Thoracic aorta (tissue), 2 donors: Measurements from ENCODE around the gene RRAD. TPM values are rescaled to one million over a fixed set of nuclear protein-coding genes. Genes with fewer than 3 reads are reported as not detected.
A peak's percentile ranks its signal among the peaks of the same experiment; 100 is the strongest.

Source experiments
- ATAC-seq: fragments of 150-250 bp; one replicate; pipeline ENCODE4 v1.8.0; 2017; ENCODE audit warnings: low read depth; ENCODE audit not compliant: insufficient number of reproducible peaks, low FRiP score
- DNase-seq: peaks from one replicate; pipeline ENCODE4 v3.0.0-alpha.2; 2020; ENCODE audit warnings: low spot score
- H3K27ac ChIP-seq, 2 donors: fragments of 200-600 bp; sonication (generic); 1 replicate in 1 of 2; 2 replicates in 1 of 2; pipeline ENCODE4 v1.5.1; 2016; ENCODE audit warnings: mild to moderate bottlenecking in 2 of 2, moderate library complexity in 2 of 2
- H3K27me3 ChIP-seq: fragments of 200-600 bp; sonication (generic); replicated peaks from 2 replicates; pipeline ENCODE4 v1.6.0; 2016; ENCODE audit warnings: mild to moderate bottlenecking; ENCODE audit not compliant: insufficient read depth
- H3K36me3 ChIP-seq: fragments of 200-600 bp; sonication (generic); one replicate; pipeline ENCODE4 v1.5.1; 2016
- H3K4me1 ChIP-seq, 2 donors: fragments of 200-600 bp; sonication (generic); 1 replicate in 1 of 2; 2 replicates in 1 of 2; pipeline versions ENCODE4 v1.5.1 to v1.6.0; 2016; ENCODE audit warnings: low read depth in 2 of 2, mild to moderate bottlenecking in 1 of 2; ENCODE audit not compliant: control insufficient read depth in 1 of 2
- H3K4me3 ChIP-seq: fragments of 200-600 bp; sonication (generic); 2 replicates; pipeline ENCODE4 v1.5.1; 2016; ENCODE audit warnings: mild to moderate bottlenecking
- H3K9me3 ChIP-seq: fragments of 200-600 bp; sonication (generic); 2 replicates; pipeline ENCODE4 v1.5.1; 2016
- total RNA-seq, 2 donors: library from RNA; depleted of rRNA; stranded (reverse); fragments of >200 nt; gene quantifications; one replicate each; pipeline versions ENCODE4 v1.1.0 to v1.2.3, GENCODE V29; 2016
- TF ChIP-seq, protein P1 (sequence below): fragments of 200-600 bp; sonication (generic); IDR thresholded peaks from one replicate; pipeline ENCODE4 v1.5.1; 2019; ENCODE audit warnings: antibody characterized with exemption

RRAD gene
- total RNA-seq, 2 donors from 2014 or later, result 43.2 to 88.3 TPM

DNA sequence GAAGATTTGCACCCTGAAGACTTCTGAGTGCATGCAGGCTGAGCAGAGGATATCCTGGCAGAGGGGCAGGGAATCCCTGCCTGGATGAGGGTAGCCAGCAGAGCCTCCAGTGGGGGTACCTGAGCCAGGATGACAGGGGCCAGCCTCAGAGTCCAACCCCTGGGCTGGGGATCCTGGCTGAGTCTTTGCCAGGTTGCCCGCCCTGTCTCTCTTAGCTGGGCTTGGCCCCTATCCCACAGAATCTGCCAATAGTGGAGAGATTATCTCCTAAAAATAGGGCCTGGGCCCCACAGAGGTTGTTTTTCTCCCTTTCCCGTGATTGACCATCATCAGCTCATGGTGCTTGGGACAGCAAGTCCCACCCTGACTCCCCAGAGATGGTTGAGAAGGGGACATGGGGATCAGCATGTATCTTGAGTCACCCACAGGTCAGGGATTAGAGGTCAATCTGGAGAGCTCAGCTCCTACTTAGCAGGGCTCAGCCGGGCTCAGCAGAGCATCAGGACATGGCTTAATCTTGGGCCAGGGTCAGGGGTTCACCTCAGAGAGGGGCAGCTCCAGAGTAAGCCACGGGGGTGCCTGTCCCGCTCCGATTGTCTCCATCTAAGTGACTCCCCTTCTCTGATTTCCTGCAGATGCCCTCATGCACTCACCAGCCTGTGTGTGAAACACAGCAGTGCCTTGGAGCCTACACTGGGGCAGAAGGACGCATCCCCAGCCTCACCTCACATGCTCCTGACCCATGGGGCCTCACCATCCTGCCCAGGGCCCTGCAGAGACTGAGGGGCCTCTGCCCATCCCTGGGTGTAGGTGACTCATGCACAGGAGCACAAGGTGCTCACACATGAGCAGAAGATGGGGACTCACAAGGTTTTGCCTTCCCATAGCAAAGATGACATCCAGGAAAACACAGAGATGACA lies 18.2 kb downstream of the RRAD start:
- TF ChIP-seq, protein P1, sequence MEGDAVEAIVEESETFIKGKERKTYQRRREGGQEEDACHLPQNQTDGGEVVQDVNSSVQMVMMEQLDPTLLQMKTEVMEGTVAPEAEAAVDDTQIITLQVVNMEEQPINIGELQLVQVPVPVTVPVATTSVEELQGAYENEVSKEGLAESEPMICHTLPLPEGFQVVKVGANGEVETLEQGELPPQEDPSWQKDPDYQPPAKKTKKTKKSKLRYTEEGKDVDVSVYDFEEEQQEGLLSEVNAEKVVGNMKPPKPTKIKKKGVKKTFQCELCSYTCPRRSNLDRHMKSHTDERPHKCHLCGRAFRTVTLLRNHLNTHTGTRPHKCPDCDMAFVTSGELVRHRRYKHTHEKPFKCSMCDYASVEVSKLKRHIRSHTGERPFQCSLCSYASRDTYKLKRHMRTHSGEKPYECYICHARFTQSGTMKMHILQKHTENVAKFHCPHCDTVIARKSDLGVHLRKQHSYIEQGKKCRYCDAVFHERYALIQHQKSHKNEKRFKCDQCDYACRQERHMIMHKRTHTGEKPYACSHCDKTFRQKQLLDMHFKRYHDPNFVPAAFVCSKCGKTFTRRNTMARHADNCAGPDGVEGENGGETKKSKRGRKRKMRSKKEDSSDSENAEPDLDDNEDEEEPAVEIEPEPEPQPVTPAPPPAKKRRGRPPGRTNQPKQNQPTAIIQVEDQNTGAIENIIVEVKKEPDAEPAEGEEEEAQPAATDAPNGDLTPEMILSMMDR, result no peak
- Histone ChIP-seq H3K4me3 (no peak overlapping the region), H3K4me1 (peaks cover 30 to 54% of the 10 kb centered on the region in 2 donors), H3K36me3 (no peaks in the 10 kb centered on the region), H3K27ac (no peak overlapping the region), H3K27me3 (no peaks in the 10 kb centered on the region), H3K9me3 (no peaks in the 10 kb centered on the region)
- no peak for ATAC-seq
- DNase-seq, result no peak

- Histone ChIP-seq H3K9me3 (no peaks in the 10 kb centered on the region), H3K4me3 (no peak overlapping the region), H3K4me1 (peaks cover 40 to 62% of the 10 kb centered on the region in 2 donors), H3K36me3 (no peaks in the 10 kb centered on the region), H3K27me3 (no peaks in the 10 kb centered on the region), H3K27ac (peak overlapping the region; percentile 93 to 97)
- ATAC-seq (no peak), DNase-seq (no peak)
- TF ChIP-seq, protein P1, result no peak
Measured at GRCh38 chr16:66905633-66906539, 19.4 kb downstream of the RRAD start.

DNA sequence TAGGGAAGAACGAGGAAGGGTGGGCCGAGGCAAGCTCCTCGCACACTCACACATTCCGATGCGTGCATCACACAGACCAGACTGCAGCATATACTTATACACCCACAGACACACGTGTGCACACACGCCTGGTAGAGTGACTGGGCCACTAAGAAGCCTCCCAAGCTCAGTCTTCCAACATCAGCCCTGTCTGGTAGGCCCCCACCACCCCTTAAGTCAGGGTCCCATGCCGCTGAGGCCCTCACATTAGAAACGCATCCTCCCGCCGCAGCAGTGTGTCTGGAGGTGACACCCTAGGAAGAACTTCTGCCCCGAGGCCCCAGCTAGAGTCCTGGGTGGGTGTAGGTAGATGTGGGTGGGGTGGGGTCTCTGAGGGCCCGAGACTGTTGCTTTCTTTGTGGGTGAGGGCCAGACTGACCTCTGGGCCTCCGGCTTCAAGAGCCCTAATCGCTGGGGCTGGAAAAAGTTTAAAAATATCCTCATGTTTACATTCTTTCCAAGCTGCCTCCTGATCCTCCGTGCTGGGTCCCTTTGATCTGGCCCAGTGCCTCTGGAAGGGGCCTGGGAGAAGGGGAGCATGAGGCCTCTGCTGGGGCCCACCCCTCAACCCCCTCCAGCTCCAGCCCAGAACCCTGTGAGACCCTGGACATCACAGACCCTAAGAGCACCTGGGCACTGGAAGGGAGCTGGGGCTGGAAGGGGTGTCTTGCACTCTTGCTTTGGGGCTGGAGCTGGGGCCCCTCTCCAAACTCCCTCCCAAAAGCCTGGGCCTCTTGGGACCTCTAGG lies 20.3 kb downstream of the RRAD start:
- Histone ChIP-seq H3K36me3 (no peaks in the 10 kb centered on the region), H3K4me3 (peak overlapping the region; percentile 41), H3K4me1 (peaks cover 48 to 70% of the 10 kb centered on the region in 2 donors), H3K27me3 (no peaks in the 10 kb centered on the region), H3K27ac (peak overlapping the region; percentile 93 to 97), H3K9me3 (no peaks in the 10 kb centered on the region)
- DNase-seq (no peak), ATAC-seq (no peak)
- TF ChIP-seq, protein P1, result no peak

GRCh38 chr16:66904428-66904845 lies 20.9 kb downstream of the RRAD start:
- Histone ChIP-seq H3K27me3 (no peaks in the 10 kb centered on the region), H3K36me3 (no peaks in the 10 kb centered on the region), H3K27ac (peak overlapping the region; percentile 93 to 97), H3K4me1 (peaks cover 54 to 76% of the 10 kb centered on the region in 2 donors), H3K9me3 (no peaks in the 10 kb centered on the region), H3K4me3 (no peak overlapping the region)
- DNase-seq (no peak), ATAC-seq (no peak)
- TF ChIP-seq, protein P1, result no peak
